ENCODE data around the gene EXOC1.

GRCh38 chr4:55868581-55869090 is 15.2 kb downstream of the EXOC1 start:
- TF ChIP-seq POLR2A (IDR thresholded peaks at IDR 0.05) (no peak), CTCF (IDR thresholded peaks at IDR 0.05) (no peak)

All from adrenal gland (tissue), 5 donors.